OCI-LY1 (cell line): ENCODE results near the gene SIRPA.

Source experiments
- EZH2 ChIP-seq: fragments of 200-600 bp; sonication (generic), shearing (Covaris generic); IDR thresholded peaks from 2 replicates; pipeline ENCODE4 v1.8.0; 2017; ENCODE audit warnings: borderline replicate concordance, mixed run types, mild to moderate bottlenecking, antibody characterized with exemption, low read length, moderate library complexity, mixed read lengths
- TF ChIP-seq, protein P1 (sequence below): fragments of 200-600 bp; sonication (generic), shearing (Covaris generic); IDR thresholded peaks from 2 replicates; pipeline ENCODE4 v1.5.1; 2017; ENCODE audit warnings: mild to moderate bottlenecking, antibody characterized with exemption, low read length, moderate library complexity, mixed read lengths

DNA sequence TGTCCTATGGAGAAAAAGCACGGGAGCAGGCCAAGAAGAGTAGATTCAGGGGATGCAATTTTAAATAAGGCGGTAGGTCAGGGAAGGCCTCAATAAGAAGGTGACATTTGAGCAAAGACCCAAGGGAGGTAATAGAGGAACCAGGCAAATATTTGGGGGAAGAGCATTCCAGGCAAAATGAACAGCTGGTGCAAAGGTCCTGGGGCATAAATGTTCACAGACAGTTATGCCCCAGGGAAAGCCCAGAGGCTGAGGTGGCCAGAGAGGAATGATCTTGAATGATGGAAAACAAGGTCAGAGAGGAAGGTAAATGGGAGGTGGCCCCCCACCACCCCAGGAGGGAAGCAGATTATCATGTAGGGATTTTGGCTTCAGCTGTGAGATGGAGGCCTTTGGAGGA lies 47.4 kb upstream of the SIRPA start:
- TF ChIP-seq, protein P1, sequence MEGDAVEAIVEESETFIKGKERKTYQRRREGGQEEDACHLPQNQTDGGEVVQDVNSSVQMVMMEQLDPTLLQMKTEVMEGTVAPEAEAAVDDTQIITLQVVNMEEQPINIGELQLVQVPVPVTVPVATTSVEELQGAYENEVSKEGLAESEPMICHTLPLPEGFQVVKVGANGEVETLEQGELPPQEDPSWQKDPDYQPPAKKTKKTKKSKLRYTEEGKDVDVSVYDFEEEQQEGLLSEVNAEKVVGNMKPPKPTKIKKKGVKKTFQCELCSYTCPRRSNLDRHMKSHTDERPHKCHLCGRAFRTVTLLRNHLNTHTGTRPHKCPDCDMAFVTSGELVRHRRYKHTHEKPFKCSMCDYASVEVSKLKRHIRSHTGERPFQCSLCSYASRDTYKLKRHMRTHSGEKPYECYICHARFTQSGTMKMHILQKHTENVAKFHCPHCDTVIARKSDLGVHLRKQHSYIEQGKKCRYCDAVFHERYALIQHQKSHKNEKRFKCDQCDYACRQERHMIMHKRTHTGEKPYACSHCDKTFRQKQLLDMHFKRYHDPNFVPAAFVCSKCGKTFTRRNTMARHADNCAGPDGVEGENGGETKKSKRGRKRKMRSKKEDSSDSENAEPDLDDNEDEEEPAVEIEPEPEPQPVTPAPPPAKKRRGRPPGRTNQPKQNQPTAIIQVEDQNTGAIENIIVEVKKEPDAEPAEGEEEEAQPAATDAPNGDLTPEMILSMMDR, result no peak
- no peak for TF ChIP-seq EZH2
